Keratinocyte (primary cell): ENCODE data around the gene TRAIP. TPM values are rescaled to one million over a fixed set of nuclear protein-coding genes. Genes with fewer than 3 reads are reported as not detected.
A peak's percentile ranks its signal among the peaks of the same experiment; 100 is the strongest.

ENCODE experiments used
- DNase-seq: peaks from one replicate; pipeline ENCODE4 v3.0.0-alpha.2; 2011; ENCODE audit warnings: low read depth, missing footprints, low spot score
- FAIRE-seq: peaks from 2 replicates; lab custom pipeline; 2011; peaks lifted over from hg19 to GRCh38; lab: Jason Lieb, UNC
- H2AFZ ChIP-seq: 2 replicates; pipeline ENCODE4 v1.6.0; 2012; ENCODE audit warnings: low read length, control low read depth, inconsistent platforms; ENCODE audit not compliant: control insufficient read depth
- H3K27ac ChIP-seq: 2 replicates; pipeline ENCODE4 v1.5.1; 2011; ENCODE audit warnings: low read length; ENCODE audit not compliant: control insufficient read depth, insufficient read depth
- H3K27me3 ChIP-seq: 3 replicates; pipeline ENCODE4 v1.6.0; 2011; ENCODE audit warnings: low read length; ENCODE audit not compliant: control insufficient read depth, insufficient read depth; ENCODE audit errors: extremely low read depth
- H3K36me3 ChIP-seq, 2 experiments: 2 replicates in 1 of 2; 3 replicates in 1 of 2; pipeline ENCODE4 v1.5.1; 2011; ENCODE audit warnings: low read length in 2 of 2, mild to moderate bottlenecking in 1 of 2; ENCODE audit not compliant: control insufficient read depth in 2 of 2, insufficient read depth in 2 of 2; ENCODE audit errors: extremely low read depth in 1 of 2
- H3K4me1 ChIP-seq: 3 replicates; pipeline ENCODE4 v1.5.1; 2011; ENCODE audit warnings: low read length; ENCODE audit not compliant: control insufficient read depth, insufficient read depth; ENCODE audit errors: extremely low read depth
- H3K4me2 ChIP-seq: 3 replicates; pipeline ENCODE4 v1.6.0; 2011; ENCODE audit warnings: low read depth, low read length; ENCODE audit not compliant: control insufficient read depth, insufficient read depth; ENCODE audit errors: extremely low read depth
- H3K4me3 ChIP-seq, 3 experiments: fragments of 200-600 bp in 1 of 3; sonication (generic) in 1 of 3; 2 replicates in 2 of 3; 3 replicates in 1 of 3; pipeline ENCODE4 v1.5.1; 2011 to 2016; ENCODE audit warnings: low read length in 3 of 3, mild to moderate bottlenecking in 3 of 3, control low read depth in 2 of 3, inconsistent platforms in 1 of 3, low read depth in 1 of 3, mixed read lengths in 1 of 3, mixed run types in 1 of 3, moderate library complexity in 1 of 3; ENCODE audit not compliant: control insufficient read depth in 2 of 3, insufficient read depth in 2 of 3; ENCODE audit errors: extremely low read depth in 1 of 3
- H3K79me2 ChIP-seq: 2 replicates; pipeline ENCODE4 v1.6.0; 2012; ENCODE audit warnings: low read length; ENCODE audit not compliant: control insufficient read depth, insufficient read depth
- H3K9ac ChIP-seq: 3 replicates; pipeline ENCODE4 v1.6.0; 2011; ENCODE audit warnings: low read length; ENCODE audit not compliant: control insufficient read depth, insufficient read depth; ENCODE audit errors: extremely low read depth
- H3K9me1 ChIP-seq: 3 replicates; pipeline ENCODE4 v1.6.0; 2011; ENCODE audit warnings: low read length; ENCODE audit not compliant: control insufficient read depth, insufficient read depth; ENCODE audit errors: extremely low read depth
- H3K9me3 ChIP-seq: 2 replicates; pipeline ENCODE4 v1.5.1; 2012; ENCODE audit warnings: low read depth, low read length; ENCODE audit not compliant: control insufficient read depth
- H4K20me1 ChIP-seq: 3 replicates; pipeline ENCODE4 v1.6.0; 2011; ENCODE audit warnings: low read length; ENCODE audit not compliant: control insufficient read depth, insufficient read depth; ENCODE audit errors: extremely low read depth
- CTCF ChIP-seq, 3 experiments: IDR thresholded peaks in 1 of 3; conservative IDR thresholded peaks in 1 of 3; optimal IDR thresholded peaks in 1 of 3; 2 replicates in 2 of 3; 3 replicates in 1 of 3; pipeline versions ENCODE3 to v1.5.1; 2011; ENCODE audit warnings: low read length in 3 of 3, mild to moderate bottlenecking in 3 of 3, moderate library complexity in 2 of 3, control low read depth in 1 of 3, inconsistent platforms in 1 of 3; ENCODE audit not compliant: insufficient read depth in 2 of 3; ENCODE audit errors: extremely low read depth in 1 of 3
- EZH2 ChIP-seq: IDR thresholded peaks from one replicate; pipeline ENCODE4 v1.6.1; 2012; ENCODE audit warnings: inconsistent platforms, mild to moderate bottlenecking, low read length, moderate library complexity
- dilution Hi-C: fragments of 300-500 bp; cut with MboI; formaldehyde crosslinking; loops from one replicate; pipeline ENCODE4 v1.7.0; 2020; ENCODE audit warnings: low sequenced_read_pairs; ENCODE audit not compliant: extremely low pct_ligation_motif_present
- polyA plus RNA-seq, 5 experiments: library from polyadenylated mRNA; depleted of rRNA in 3 of 5; stranded (reverse) in 3 of 5; stranded (forward) in 1 of 5; unstranded in 1 of 5; fragments of >200 nt; gene quantifications; 1 replicate in 1 of 5; 2 replicates in 3 of 5; 3 replicates in 1 of 5; pipeline versions ENCODE4 v1.2.1 to v1.2.3, GENCODE V29; 2011 to 2012; ENCODE audit warnings: missing spikeins in 2 of 5, low read depth in 1 of 5, low replicate concordance in 1 of 5

Gene TRAIP
- polyA plus RNA-seq, 1 donor (not counting 4 experiments of a cell fraction or from before 2014, with no cell fraction given), result 5.8 TPM

GRCh38 chr3:49901366-49902339, 45.3 kb upstream of the TRAIP start:
- Histone ChIP-seq H2AFZ (no peak overlapping the region), H3K4me1 (peaks cover 44% of the 10 kb centered on the region), H4K20me1 (no peaks in the 10 kb centered on the region), H3K36me3 (peaks cover 20 to 31% of the 10 kb centered on the region in 2 experiments), H3K27me3 (no peaks in the 10 kb centered on the region), H3K9me1 (peaks cover 5% of the 10 kb centered on the region), H3K9me3 (no peaks in the 10 kb centered on the region), H3K27ac (peak overlapping the region; percentile 97), H3K79me2 (peaks cover 66% of the 10 kb centered on the region), H3K4me2 (peak overlapping the region; percentile 93), H3K4me3 (peak overlapping the region; percentile 69 to 84 (median 81)), H3K9ac (peak overlapping the region; percentile 86)
- FAIRE-seq (peak; percentile 39), DNase-seq (no peak)
- TF ChIP-seq EZH2, result no peak
- no peak for TF ChIP-seq CTCF (optimal IDR thresholded peaks at IDR 0.05 in 1 of 3, IDR thresholded peaks at IDR 0.05 in 1 of 3, conservative IDR thresholded peaks at IDR 0.05 in 1 of 3; ENCODE audit: extremely low read depth in 1 of 3, insufficient read depth in 2 of 3, low read length in 3 of 3)
- dilution Hi-C loops, result no loop called here

- peak; percentile 95 for FAIRE-seq
- Histone ChIP-seq H3K4me1 (peaks cover 34% of the 10 kb centered on the region), H2AFZ (no peak overlapping the region)
Measured at GRCh38 chr3:49900491-49901153, 44.3 kb upstream of the TRAIP start.

More at GRCh38 chr3:49900491-49901153, 44.3 kb upstream of the TRAIP start:
- H3K4me2 ChIP-seq, result peak overlapping the region; percentile 93
- H3K27me3 ChIP-seq, result no peaks in the 10 kb centered on the region
- peaks cover 5% of the 10 kb centered on the region for H3K9me1 ChIP-seq
- peaks cover 75% of the 10 kb centered on the region for H3K79me2 ChIP-seq
- H3K9me3 ChIP-seq, result no peaks in the 10 kb centered on the region
- no peak for TF ChIP-seq CTCF (optimal IDR thresholded peaks at IDR 0.05 in 1 of 3, IDR thresholded peaks at IDR 0.05 in 1 of 3, conservative IDR thresholded peaks at IDR 0.05 in 1 of 3; ENCODE audit: extremely low read depth in 1 of 3, insufficient read depth in 2 of 3, low read length in 3 of 3)
- TF ChIP-seq EZH2, result no peak
- H3K27ac ChIP-seq, result peak overlapping the region; percentile 97
- peak; percentile 99 for DNase-seq
- H3K9ac ChIP-seq, result peak overlapping the region; percentile 86
- H3K4me3 ChIP-seq, result peak overlapping the region; percentile 69 to 81 (median 74)
- H3K36me3 ChIP-seq, result peaks cover 30 to 40% of the 10 kb centered on the region in 2 experiments
- no peaks in the 10 kb centered on the region for H4K20me1 ChIP-seq
- dilution Hi-C loops, result no loop called here
